ENCODE data around the gene HECW1. TPM values are rescaled to one million over a fixed set of nuclear protein-coding genes. Genes with fewer than 3 reads are reported as not detected.

Gene HECW1
- total RNA-seq, 1 donor = under 0.01 TPM

DNA sequence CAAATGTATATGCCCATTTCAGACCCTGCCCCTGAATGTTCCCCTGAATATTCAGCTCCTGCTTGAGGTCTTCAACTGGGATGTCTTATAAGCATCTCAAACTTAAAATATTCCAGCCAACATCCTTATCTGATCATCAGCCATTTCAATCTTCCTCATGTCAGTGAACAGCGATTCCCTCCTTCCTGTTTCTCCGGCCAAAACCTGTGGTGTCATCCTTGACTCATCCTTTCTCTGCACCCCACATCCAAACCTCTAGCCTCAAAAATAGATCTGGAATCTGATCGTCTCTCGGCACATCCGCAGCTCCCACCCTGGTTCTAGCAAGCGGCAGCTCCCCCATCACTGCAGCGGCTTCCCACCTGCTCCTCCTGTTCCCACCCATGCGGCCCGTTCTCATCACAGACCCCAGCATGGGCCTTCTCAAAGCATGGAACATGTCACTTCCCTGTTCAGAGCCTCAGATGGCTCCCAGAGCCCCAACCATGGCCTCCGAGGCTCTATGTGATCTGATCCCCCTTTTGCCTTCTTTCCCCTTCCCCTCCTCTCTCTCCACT, 165.7 kb downstream of the HECW1 start:
- Histone ChIP-seq H3K27me3 (ENCODE audit: insufficient read depth, low read length) (no peaks in the 10 kb centered on the region), H3K4me3 (ENCODE audit: low read length) (no peak overlapping the region), H3K4me1 (ENCODE audit: insufficient read depth, low read length) (no peaks in the 10 kb centered on the region), H3K9me3 (ENCODE audit: low read depth, low read length) (no peaks in the 10 kb centered on the region)

GRCh38 chr7:43281268-43281667, 168.8 kb downstream of the HECW1 start:
- Histone ChIP-seq H3K4me1 (ENCODE audit: insufficient read depth, low read length) (no peaks in the 10 kb centered on the region), H3K4me3 (ENCODE audit: low read length) (no peak overlapping the region), H3K27me3 (ENCODE audit: insufficient read depth, low read length) (no peaks in the 10 kb centered on the region), H3K9me3 (ENCODE audit: low read depth, low read length) (no peaks in the 10 kb centered on the region)

DNA sequence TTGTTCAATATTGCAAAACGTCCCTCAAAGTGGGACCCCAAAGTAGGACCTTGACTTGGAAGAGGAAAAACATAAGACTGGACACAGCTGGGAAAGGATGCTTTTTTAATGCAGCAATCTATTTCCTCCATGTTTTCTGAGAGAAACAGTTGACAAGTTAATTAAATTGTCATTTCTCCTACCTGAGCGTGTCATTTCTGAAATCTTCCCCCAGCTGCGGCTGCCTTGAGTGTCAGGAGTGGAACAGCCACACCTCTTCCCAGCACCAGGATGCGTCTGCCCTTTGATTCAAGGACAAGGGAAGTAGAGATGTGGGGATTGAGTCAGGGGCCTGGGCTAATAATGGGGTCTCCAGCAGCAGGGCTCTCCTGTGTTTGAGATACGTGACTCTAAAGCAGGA, 171.3 kb downstream of the HECW1 start:
- Histone ChIP-seq H3K9me3 (ENCODE audit: low read depth, low read length) (no peaks in the 10 kb centered on the region), H3K27me3 (ENCODE audit: insufficient read depth, low read length) (no peaks in the 10 kb centered on the region), H3K4me3 (ENCODE audit: low read length) (no peak overlapping the region), H3K4me1 (ENCODE audit: insufficient read depth, low read length) (no peaks in the 10 kb centered on the region)

DNA sequence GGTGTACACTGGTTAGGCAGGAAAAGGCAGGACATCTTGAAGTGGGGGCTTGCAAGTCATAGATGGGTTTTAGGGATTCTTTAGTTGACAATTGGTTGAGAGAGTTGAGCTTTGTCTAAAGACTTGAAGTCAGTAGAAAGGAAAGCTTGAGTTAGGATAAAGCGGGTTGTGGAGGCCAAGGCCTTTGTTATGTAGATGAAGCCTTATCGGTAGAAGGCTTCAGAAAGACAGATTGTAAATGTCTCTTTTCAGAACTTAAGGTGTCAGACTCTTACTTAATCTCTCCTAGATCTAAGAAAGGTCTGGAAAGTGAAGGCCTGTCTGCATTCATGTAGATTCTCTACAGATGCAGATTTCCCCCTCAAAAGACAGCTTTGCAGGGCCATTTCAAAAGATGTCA, 177.4 kb downstream of the HECW1 start:
- H3K4me1 ChIP-seq (ENCODE audit: insufficient read depth, low read length) = no peaks in the 10 kb centered on the region
- H3K9me3 ChIP-seq (ENCODE audit: low read depth, low read length) = peaks cover 7% of the 10 kb centered on the region
- H3K4me3 ChIP-seq (ENCODE audit: low read length) = no peak overlapping the region
- H3K27me3 ChIP-seq (ENCODE audit: insufficient read depth, low read length) = no peaks in the 10 kb centered on the region

- H3K4me1 ChIP-seq (ENCODE audit: insufficient read depth, low read length) = no peaks in the 10 kb centered on the region
- no peaks in the 10 kb centered on the region for H3K27me3 ChIP-seq (ENCODE audit: insufficient read depth, low read length)
- peaks cover 7% of the 10 kb centered on the region for H3K9me3 ChIP-seq (ENCODE audit: low read depth, low read length)
Observed at GRCh38 chr7:43290978-43291377, 178.5 kb downstream of the HECW1 start.

GRCh38 chr7:43291789-43292188, 179.3 kb downstream of the HECW1 start:
- no peaks in the 10 kb centered on the region for H3K27me3 ChIP-seq (ENCODE audit: insufficient read depth, low read length)
- H3K9me3 ChIP-seq (ENCODE audit: low read depth, low read length) = peaks cover 7% of the 10 kb centered on the region
- H3K4me3 ChIP-seq (ENCODE audit: low read length) = no peak overlapping the region
- H3K4me1 ChIP-seq (ENCODE audit: insufficient read depth, low read length) = no peaks in the 10 kb centered on the region

More at GRCh38 chr7:43290978-43291377, 178.5 kb downstream of the HECW1 start:
- no peak overlapping the region for H3K4me3 ChIP-seq (ENCODE audit: low read length)

- Histone ChIP-seq H3K4me1 (ENCODE audit: insufficient read depth, low read length) (no peaks in the 10 kb centered on the region), H3K9me3 (ENCODE audit: low read depth, low read length) (peaks cover 7% of the 10 kb centered on the region), H3K4me3 (ENCODE audit: low read length) (no peak overlapping the region), H3K27me3 (ENCODE audit: insufficient read depth, low read length) (no peaks in the 10 kb centered on the region)
Observed at GRCh38 chr7:43292384-43292783, 179.9 kb downstream of the HECW1 start.

- Histone ChIP-seq H3K27me3 (ENCODE audit: insufficient read depth, low read length) (no peaks in the 10 kb centered on the region), H3K4me3 (ENCODE audit: low read length) (no peak overlapping the region), H3K4me1 (ENCODE audit: insufficient read depth, low read length) (no peaks in the 10 kb centered on the region), H3K9me3 (ENCODE audit: low read depth, low read length) (peaks cover 7% of the 10 kb centered on the region)
Observed at GRCh38 chr7:43294080-43294630, 181.7 kb downstream of the HECW1 start.

GRCh38 chr7:43295429-43295828, 183.0 kb downstream of the HECW1 start:
- H3K4me1 ChIP-seq (ENCODE audit: insufficient read depth, low read length) = no peaks in the 10 kb centered on the region
- H3K4me3 ChIP-seq (ENCODE audit: low read length) = no peak overlapping the region
- peaks cover 7% of the 10 kb centered on the region for H3K9me3 ChIP-seq (ENCODE audit: low read depth, low read length)
- H3K27me3 ChIP-seq (ENCODE audit: insufficient read depth, low read length) = no peaks in the 10 kb centered on the region

- Histone ChIP-seq H3K4me3 (ENCODE audit: low read length) (no peak overlapping the region), H3K27me3 (ENCODE audit: insufficient read depth, low read length) (no peaks in the 10 kb centered on the region), H3K4me1 (ENCODE audit: insufficient read depth, low read length) (no peaks in the 10 kb centered on the region), H3K9me3 (ENCODE audit: low read depth, low read length) (peaks cover under 1% of the 10 kb centered on the region)
Observed at GRCh38 chr7:43296306-43296705, 183.9 kb downstream of the HECW1 start.

- Histone ChIP-seq H3K4me3 (ENCODE audit: low read length) (no peak overlapping the region), H3K9me3 (ENCODE audit: low read depth, low read length) (no peaks in the 10 kb centered on the region), H3K4me1 (ENCODE audit: insufficient read depth, low read length) (no peaks in the 10 kb centered on the region), H3K27me3 (ENCODE audit: insufficient read depth, low read length) (no peaks in the 10 kb centered on the region)
Observed at GRCh38 chr7:43298617-43299016, 186.2 kb downstream of the HECW1 start.

DNA sequence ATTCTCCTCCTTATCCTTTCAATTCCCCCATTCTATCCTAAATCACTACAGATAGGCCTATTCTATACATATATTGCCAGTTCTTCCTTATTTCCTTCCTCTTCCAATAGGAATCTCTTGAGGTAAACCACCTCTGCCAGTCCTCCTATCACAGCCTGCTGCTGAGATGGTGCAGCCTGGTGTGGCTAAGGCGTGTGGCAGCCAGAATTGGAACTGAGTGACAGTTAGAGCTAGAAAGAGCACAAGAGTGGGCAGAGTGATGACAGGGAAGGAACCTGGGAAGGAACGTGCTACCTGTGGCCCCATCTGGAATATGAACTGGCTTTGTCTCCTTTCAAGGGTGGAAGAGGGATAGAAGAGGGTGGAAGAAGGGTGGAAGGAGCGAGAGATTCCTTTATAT, 187.7 kb downstream of the HECW1 start:
- Histone ChIP-seq H3K27me3 (ENCODE audit: insufficient read depth, low read length) (no peaks in the 10 kb centered on the region), H3K4me3 (ENCODE audit: low read length) (no peak overlapping the region), H3K4me1 (ENCODE audit: insufficient read depth, low read length) (no peaks in the 10 kb centered on the region), H3K9me3 (ENCODE audit: low read depth, low read length) (no peaks in the 10 kb centered on the region)

DNA sequence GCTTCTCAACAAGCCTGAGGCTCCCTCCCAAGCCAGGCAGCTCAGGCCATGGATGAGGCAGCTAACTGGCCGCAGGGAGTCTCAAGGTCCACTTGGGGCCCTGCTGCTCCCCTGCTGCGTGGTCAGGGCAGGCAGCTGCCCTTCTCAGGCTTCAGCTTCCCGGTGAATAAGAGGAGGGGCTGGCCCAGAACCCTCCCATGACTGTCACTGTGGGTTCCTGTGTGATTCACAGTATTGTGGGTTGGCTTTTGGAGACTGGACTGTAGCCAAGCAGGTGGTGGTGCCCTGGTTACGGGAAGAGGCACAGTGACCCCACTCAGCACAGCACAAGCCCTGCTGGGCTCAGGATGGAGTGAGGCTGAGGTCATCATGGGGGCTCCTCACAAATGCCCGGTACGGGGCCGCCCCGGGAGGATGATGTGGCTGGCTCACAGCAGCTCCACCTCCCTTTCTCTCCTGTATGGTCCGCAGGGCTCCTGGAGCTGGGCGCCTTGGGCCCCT, 189.8 kb downstream of the HECW1 start:
- no peaks in the 10 kb centered on the region for H3K27me3 ChIP-seq (ENCODE audit: insufficient read depth, low read length)
- no peaks in the 10 kb centered on the region for H3K4me1 ChIP-seq (ENCODE audit: insufficient read depth, low read length)
- no peak overlapping the region for H3K4me3 ChIP-seq (ENCODE audit: low read length)
- no peaks in the 10 kb centered on the region for H3K9me3 ChIP-seq (ENCODE audit: low read depth, low read length)

DNA sequence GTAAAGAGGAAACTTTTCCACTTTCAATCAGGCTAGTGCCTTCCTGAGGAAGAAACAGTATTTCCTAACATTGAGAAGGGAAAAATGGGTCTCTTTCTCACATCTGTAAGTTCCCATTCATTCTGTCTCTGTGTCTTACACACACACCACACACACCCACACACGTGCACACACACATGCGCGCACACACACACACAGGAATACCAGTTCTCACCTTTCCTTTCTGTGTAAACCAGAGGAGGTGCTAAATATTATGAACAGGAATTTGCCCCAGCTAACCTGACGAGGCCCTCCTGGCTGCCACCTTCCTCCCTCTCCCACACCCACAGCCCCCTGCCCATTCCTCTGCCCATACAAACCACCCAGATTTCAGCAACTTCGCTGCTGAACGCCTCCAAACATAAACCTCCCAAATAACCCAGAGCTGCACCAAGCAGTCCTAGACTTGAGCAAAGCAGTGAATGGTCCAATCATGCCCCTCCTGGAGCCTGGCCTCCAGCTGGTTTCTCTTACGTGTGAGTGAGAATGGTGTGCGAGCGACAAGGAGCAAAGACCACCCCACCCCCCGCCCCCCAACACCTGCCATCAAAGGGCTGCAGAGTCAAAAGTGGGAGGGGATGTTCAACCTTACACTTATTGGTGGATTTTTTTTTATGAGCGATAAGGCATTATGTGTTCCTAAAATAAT, 190.5 kb downstream of the HECW1 start:
- no peaks in the 10 kb centered on the region for H3K9me3 ChIP-seq (ENCODE audit: low read depth, low read length)
- H3K4me3 ChIP-seq (ENCODE audit: low read length) = no peak overlapping the region
- no peaks in the 10 kb centered on the region for H3K4me1 ChIP-seq (ENCODE audit: insufficient read depth, low read length)
- peaks cover 2% of the 10 kb centered on the region for H3K27me3 ChIP-seq (ENCODE audit: insufficient read depth, low read length)

GRCh38 chr7:43303740-43304241, 191.3 kb downstream of the HECW1 start:
- Histone ChIP-seq H3K4me1 (ENCODE audit: insufficient read depth, low read length) (no peaks in the 10 kb centered on the region), H3K9me3 (ENCODE audit: low read depth, low read length) (no peaks in the 10 kb centered on the region), H3K27me3 (ENCODE audit: insufficient read depth, low read length) (peaks cover 2% of the 10 kb centered on the region), H3K4me3 (ENCODE audit: low read length) (no peak overlapping the region)
